OCI-LY3 (cell line): ENCODE results near the gene RAB5IF.

Experiments
- CTCF ChIP-seq: fragments of 200-600, 300-600 bp; sonication (generic); IDR thresholded peaks from 2 replicates; pipeline ENCODE4 v1.5.1; 2014; ENCODE audit warnings: antibody characterized with exemption, low read length, low read depth
- EZH2phosphoT487 ChIP-seq: fragments of 200-600 bp; shearing (Covaris generic); IDR thresholded peaks from 2 replicates; pipeline ENCODE4 v1.6.1; 2018; ENCODE audit warnings: antibody characterized with exemption, mixed run types, low read depth

- TF ChIP-seq CTCF (no peak), EZH2phosphoT487 (no peak)
Observed at GRCh38 chr20:36599912-36600345, 5.7 kb upstream of the RAB5IF start.
